Endometrial microvascular endothelial cells (primary cell): ENCODE data around the gene IAH1. TPM values are rescaled to one million over a fixed set of nuclear protein-coding genes. Genes with fewer than 3 reads are reported as not detected.
"Not testable (repeated sequence)": the region's sequence is repeated elsewhere in the genome, so short reads cannot be mapped to it uniquely, and the experiment has no call there.

ENCODE experiments used
- in situ Hi-C: cut with HindIII; loops from 2 replicates; pipeline ENCODE4 v1.10.0; 2017; ENCODE audit warnings: low sequenced_read_pairs, low pct_unique_long_range_greater_than_20kb; ENCODE audit errors: inconsistent ontology term
- total RNA-seq: library from RNA; depleted of rRNA; stranded (reverse); fragments of >200 nt; gene quantifications from one replicate; pipeline ENCODE4 v1.2.3, GENCODE V29; 2015; ENCODE audit errors: inconsistent ontology term

IAH1 gene
- total RNA-seq, 1 donor from 2014 or later, result 64.6 TPM

DNA sequence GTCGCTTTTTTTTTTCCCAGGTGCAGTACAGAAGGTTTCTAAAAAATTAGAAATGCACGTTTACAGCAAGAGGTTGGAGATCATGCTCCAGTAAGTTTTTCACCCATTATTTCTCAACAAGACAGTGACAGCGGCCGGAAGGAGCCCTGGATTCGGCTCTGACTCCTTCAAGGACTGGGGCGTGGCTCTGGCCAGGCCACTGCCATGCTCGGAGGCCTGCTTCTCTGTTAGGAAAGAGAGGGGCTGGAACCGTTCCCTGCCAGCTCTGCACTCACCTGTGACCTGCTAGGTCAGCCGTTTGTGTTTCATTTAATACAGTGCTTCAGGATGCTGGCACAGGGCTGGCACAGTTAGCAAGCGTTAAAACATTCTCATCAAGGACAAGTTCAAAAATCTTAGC is 6.7 kb upstream of the IAH1 start:
- in situ Hi-C loops, result no loop called here

DNA sequence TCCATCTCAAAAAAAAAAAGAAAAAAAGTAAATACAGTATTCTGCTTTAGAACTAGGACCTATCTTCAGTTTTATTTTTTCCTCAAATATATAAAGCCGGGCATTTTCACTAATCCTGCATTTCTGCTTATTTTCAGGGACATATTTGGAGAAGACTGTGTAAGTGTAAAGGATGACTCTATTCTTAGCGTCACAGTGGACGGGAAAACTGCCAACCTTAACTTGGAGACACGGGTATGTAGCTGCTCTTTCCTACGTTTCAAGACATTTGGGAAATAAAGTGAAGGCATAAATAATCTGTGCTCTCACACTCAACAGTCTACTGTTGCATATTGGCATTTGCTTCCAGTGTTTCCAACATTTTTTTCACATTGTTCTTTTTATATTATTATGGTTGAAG is 3.1 kb upstream of the IAH1 start:
- in situ Hi-C loops, result no loop called here

DNA sequence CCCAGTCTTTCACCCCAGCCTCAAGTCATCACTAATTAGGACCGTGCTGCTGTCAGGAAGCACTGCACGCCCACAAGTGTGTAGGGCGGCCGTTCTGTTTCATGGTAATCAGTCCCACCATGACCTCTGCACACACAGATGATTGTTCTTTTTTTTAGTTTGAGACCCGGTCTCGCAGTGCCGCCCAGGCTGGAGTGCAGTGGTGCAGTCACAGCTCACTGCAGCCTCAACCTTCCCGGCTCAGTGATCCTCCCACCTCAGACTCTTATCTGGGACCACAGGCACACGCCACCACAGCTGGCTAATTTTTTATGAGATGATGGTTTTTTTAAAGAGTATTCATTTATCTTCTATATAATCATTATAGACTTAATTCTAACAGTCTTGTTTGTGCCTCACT is 1.8 kb upstream of the IAH1 start:
- in situ Hi-C loops, result no loop called here

DNA sequence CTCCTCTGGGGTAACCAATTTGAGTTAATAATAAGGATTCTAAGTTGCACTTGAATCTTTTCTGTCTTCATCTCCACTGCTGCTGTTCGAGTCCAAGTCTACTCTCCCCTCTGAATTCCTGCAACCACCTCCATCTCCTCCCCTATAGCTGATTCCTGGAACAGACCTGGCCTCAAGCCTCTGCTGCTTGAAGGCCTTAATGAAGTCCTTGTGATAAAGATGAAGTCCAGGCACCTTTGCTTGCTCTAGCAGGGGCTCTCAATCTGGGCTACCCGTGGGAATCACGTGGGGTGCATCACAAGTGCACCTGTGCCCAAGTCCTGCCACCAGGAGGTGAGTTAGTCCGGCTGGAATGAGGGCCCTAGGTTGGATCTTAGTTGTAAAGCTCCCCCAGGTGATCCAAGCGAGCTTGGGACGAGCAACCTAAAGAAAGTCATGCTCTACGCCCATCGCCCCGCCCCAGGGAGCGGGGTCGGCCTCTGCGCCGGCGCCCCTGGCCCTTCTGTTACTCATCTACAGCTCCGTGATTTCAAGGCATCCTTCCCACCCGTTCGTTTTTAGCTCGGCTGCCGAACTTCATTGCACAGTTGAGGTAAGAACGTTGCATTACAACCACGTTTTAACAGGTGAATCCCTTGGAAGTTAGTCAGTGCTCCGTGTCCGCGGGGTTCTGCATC is 905 bp upstream of the IAH1 start:
- in situ Hi-C loops, result no loop called here

DNA sequence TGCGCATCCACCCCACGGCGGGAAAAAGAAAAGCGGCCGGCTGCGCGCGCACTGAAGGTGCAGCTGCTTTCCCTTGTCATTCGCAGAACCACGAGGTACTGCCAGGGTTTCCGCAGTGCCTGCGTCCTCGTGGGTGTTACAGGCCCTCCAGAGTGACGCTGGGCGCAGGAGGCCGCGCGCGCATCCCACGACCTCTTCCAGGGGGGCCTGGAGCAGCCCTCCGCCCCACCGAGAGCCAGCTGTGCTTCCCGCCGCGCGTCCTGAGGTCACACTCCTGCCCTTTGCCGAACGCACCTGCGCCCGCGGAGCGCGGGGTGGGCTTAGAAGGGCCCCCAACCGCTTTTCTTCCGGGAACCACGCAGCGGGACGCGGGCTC is 378 bp upstream of the IAH1 start:
- in situ Hi-C loops, result no loop called here

DNA sequence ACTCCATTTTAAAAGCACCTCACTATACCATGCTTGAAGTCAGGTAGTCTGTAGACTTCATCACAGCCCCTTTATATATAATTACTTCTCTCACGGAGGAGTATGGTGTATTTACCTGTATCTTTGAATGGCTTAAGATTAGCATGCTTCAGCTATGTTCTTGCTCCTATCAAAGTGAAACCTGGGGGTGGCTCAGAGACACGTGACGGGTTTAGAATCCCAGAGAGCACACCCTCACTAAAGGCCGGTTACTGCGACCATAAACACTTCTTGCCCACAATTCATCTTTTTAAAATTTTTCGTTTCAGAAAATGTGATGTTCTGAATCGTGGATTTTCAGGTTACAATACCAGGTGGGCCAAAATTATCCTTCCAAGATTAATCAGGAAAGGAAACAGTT is 3.6 kb downstream of the IAH1 start:
- in situ Hi-C loops, result no loop called here

- in situ Hi-C loops, result no loop called here
Measured at GRCh38 chr2:9478526-9478925, 4.2 kb downstream of the IAH1 start.

GRCh38 chr2:9480157-9480556 is 5.8 kb downstream of the IAH1 start:
- in situ Hi-C loops, result no loop called here

GRCh38 chr2:9483107-9483506 is 8.8 kb downstream of the IAH1 start:
- in situ Hi-C loops, result no loop called here

DNA sequence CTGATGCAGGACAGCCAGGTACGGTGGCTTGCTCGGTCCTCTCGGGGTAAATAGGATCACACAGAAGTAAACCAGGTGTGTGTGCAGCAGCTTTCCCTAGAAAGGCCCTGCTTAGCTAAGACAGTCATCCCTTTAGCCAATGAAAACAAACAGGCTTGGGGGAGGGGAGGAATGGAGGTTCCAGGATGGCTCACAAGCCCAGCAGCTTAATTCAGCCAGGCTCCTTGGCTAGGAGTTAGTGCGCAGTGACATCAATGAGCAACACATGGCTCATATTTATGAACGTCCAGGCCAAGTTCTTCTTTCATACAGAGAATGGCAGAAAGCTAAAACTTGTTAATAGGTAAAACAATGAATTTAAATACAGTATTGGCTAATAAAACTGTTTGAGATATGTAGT is 10.2 kb downstream of the IAH1 start:
- in situ Hi-C loops, result no loop called here

DNA sequence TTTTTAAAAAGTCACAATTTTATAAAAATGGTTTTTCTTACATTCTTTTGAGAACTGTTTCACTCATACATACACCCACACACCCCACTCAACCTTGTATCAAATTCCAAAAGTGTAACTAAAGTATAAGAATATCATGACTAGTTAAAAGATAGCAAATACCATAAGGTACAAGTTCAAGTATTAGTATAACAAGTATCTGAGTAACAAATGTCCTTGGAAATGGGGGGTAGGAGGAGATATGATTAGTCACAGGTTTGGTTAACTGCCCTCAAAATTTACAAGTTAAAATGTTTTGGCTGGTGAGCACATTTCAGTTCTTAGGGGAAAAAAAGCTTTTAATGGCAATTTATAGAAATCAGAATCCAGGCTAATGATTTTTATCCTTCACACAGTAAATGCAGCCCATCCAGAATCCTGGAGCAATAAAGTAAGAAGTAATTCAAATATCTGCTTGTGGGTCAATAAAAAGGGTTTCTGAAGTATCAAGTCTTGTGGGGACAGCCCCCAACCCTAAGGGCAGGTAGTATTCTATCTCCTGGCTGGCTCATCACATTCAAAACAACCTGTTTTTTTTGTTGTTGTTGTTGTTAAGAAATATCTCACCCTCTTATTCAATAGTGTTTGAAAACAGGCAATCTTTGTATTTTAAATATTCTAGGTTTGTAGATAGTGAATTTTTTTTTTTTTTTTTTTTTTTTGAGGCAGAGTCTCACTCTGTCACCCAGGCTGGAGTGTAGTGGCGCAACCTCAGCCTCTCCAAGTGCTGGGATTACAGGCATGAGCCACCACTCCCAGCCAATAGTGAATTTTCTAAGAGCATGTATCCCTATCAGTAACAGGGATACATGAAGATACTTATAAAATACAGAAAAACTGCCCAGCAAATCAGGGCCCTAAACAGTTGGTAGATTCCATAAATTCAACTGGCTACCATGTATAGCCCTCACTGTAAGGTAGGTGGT is 14.5 kb downstream of the IAH1 start:
- in situ Hi-C loops, result no loop called here

- in situ Hi-C loops, result no loop called here
Measured at GRCh38 chr2:9490789-9491188, 16.4 kb downstream of the IAH1 start.

- in situ Hi-C loops, result no loop called here
Measured at GRCh38 chr2:9492927-9493326, 18.6 kb downstream of the IAH1 start.

DNA sequence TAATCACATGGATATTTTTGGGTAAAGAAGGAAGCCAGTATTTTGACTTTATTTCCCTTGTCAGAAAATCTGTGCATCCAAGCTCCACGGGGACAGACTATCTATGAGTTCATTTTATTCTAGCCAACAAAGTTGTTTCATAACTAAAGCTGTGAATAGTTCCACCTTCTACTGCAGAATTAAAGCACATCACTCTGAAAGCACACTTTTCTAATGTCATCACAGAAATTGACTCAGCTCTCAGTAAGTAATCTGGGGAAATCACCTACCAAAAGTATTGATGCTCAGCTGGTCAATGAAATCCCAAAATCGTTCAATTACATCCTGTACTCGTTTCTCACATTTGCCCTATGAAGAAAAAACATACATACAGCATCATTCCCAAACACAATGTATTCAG is 19.1 kb downstream of the IAH1 start:
- in situ Hi-C loops, result no loop called here

DNA sequence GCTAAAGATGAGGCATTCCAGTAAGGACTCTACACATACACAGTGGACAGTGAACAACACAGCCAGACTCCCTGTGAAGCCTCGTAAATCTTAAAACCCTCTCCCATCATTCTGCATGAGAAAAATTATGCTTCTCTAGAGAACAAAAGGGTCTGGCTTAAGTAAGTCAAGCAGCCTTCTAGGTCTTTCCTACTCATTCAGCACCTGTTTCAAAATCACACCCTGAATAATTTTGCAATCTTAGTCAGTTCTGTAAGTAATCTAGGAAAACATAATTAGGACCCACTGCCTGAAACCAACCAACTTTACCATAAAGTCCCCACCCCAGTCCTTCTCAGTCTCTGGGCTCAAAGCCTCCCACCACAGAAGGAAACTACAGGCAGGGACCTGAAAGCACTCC is 19.7 kb downstream of the IAH1 start:
- in situ Hi-C loops, result no loop called here

DNA sequence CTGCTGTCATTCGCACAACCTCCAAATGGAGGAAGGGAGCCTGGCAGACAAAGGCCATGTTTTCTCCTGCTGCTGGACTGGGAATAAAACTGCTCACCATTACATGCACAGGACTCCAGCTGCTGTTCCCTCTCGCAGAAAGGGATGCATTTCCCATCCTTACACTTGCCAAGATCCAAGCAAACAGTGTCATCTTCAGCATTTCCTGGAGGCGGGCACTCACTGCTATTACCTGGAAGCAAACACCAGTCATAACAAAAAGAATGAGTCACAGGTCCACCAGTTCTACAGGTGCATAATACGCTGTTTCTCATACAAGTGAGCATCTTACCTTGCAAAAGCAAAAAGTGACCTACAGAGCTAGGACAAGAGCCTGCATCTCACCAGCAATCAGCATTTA is 22.7 kb downstream of the IAH1 start:
- in situ Hi-C loops, result no loop called here

- in situ Hi-C loops, result no loop called here
Measured at GRCh38 chr2:9498210-9498609, 23.9 kb downstream of the IAH1 start.

GRCh38 chr2:9508931-9509330 is 34.6 kb downstream of the IAH1 start:
- in situ Hi-C loops, result no loop called here

- in situ Hi-C loops, result not testable (repeated sequence)
Measured at GRCh38 chr2:9513946-9514345, 39.6 kb downstream of the IAH1 start.

GRCh38 chr2:9517118-9517782 is 42.9 kb downstream of the IAH1 start:
- in situ Hi-C loops, result no loop called here
